ENCODE data around the gene PLA2R1.

DNA sequence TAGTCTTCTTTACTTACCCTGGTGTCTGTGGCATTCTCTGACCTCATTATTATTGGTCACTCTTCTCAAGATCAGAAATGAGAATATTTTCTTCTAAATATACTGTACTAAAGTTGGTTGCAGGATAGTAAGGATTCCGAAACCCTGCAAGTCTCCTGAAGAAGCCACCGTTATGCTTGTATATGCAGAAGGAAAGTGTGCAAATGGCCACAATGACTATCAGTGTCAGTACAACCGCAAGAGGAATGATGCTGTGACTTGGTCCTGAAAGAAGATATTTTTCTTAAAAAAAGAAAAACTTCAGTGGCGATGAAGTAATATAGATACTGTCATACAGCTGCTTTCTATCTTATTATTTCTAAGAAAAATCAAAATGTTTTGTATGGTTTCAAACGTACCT, 120.7 kb downstream of the PLA2R1 start:
- TF ChIP-seq, protein P1, sequence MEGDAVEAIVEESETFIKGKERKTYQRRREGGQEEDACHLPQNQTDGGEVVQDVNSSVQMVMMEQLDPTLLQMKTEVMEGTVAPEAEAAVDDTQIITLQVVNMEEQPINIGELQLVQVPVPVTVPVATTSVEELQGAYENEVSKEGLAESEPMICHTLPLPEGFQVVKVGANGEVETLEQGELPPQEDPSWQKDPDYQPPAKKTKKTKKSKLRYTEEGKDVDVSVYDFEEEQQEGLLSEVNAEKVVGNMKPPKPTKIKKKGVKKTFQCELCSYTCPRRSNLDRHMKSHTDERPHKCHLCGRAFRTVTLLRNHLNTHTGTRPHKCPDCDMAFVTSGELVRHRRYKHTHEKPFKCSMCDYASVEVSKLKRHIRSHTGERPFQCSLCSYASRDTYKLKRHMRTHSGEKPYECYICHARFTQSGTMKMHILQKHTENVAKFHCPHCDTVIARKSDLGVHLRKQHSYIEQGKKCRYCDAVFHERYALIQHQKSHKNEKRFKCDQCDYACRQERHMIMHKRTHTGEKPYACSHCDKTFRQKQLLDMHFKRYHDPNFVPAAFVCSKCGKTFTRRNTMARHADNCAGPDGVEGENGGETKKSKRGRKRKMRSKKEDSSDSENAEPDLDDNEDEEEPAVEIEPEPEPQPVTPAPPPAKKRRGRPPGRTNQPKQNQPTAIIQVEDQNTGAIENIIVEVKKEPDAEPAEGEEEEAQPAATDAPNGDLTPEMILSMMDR (IDR thresholded peaks at IDR 0.05) = no peak
- no peak for TF ChIP-seq ESRRA (CRISPR knock-in tag; IDR thresholded peaks at IDR 0.05; ENCODE audit: borderline replicate concordance)

Data from WTC11 (cell line).